T-helper 2 cell (primary cell): Measurements from ENCODE around the gene EBPL.
"Not testable (repeated sequence)": the region's sequence is repeated elsewhere in the genome, so short reads cannot be mapped to it uniquely, and the experiment has no call there.

ENCODE experiments used
- DNase-seq, 5 experiments: peaks; one replicate each; pipeline versions ENCODE4 v3.0.0 to v3.0.0-alpha.2; 2012 to 2022
- total RNA-seq, 2 donors: gene quantifications; one replicate each; lab custom pipeline; 2026; lab: John Stamatoyannopoulos, UW

The EBPL gene
- 5.3 to 7.5 reads per million in 2 donors for total RNA-seq

- peak; percentile 66 to 86 (median 81) for DNase-seq
These were observed at the start of gene EBPL for GRCh38 chr13:49690995-49691784. Gene EBPL (minus strand): TSS chr13:49691486. CDS start chr13:49691424, 62 bp downstream.

DNA sequence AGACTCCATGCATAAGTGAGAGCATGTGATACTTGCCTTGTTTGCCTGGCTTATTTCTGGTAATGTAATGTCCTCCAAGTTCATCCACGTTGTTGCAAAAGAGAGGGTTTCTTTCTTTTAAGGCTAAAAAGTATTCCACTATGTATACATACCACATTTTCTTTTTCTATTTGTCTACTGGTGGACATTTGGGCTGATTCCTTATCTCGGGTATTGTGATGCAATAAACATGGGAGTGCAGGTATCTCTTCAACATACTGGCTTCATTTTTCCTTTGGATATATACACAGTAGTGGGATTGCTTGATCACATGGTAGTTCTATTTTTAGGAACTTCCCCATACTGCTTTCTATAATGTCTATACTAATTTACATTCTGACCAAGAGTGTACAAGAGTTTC is 49.6 kb upstream of the EBPL start:
- no peak for DNase-seq

GRCh38 chr13:49739498-49740187 is 48.4 kb upstream of the EBPL start:
- no peak for DNase-seq

- DNase-seq = no peak
These were observed 42.1 kb upstream of the EBPL start for GRCh38 chr13:49733181-49733951.

DNA sequence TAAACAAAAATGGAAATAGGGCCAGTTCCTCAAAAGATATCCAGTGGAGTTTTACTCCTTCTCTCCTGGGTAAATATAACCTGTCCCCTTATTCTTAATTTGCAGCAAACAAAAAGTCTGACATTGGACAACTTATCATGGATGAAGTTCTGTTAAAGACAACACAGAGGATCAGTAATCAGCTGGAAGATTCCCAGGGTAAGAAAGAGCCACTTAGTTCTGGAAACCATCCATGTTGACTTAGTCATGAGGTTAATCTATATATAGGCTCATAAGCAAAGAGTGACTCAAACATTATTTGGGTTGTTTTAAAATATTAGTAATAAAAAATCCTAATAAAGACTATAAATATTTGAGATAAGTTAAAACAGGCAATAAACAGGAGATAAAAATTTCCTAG is 40.5 kb upstream of the EBPL start:
- no peak for DNase-seq

DNA sequence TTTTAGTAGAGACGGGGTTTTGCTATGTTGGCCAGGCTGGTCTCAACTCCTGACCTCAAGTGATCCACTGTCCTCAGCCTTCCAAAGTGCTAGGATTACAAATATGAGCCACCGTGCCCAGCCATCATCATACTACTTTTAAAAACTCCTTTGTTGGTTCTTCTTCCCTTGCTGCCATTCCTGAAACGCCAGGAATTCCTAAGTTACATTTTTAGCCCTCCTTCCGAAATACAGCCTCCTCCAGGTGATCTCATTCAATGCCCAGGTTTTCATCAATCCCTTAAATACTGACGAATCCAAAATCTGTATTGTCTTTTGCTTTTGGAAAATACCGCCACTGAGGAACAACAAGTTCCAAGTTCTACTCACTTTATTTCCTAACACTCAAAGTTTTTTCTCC is 25.3 kb upstream of the EBPL start:
- no peak for DNase-seq

GRCh38 chr13:49714757-49715156 is 23.5 kb upstream of the EBPL start:
- DNase-seq = no peak

GRCh38 chr13:49711218-49711863 is 20.1 kb upstream of the EBPL start:
- DNase-seq = no peak

- DNase-seq = not testable (repeated sequence)
These were observed 13.0 kb upstream of the EBPL start for GRCh38 chr13:49704264-49704663.

- DNase-seq = no peak
These were observed 10.2 kb upstream of the EBPL start for GRCh38 chr13:49701491-49701890.

GRCh38 chr13:49697468-49697867 is 6.2 kb upstream of the EBPL start:
- DNase-seq = no peak

DNA sequence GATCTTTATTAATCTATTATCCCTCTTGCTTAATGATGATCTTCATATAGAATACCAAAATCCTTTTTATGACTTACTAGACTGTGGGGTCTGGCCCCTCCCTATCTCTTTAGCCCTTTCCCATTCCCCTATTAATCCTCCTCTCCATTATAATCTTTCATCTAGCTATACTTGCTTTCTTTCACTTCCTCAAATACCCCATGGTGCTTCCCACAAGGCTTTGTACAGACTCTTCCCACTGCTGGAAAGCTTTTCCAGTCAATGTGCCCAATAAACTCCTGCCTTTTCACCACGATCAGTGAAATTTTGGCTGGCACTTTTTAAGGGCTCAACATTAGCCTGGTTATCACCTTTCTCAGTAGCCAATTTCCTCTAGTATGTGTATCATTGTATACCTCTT is 3.2 kb upstream of the EBPL start:
- no peak for DNase-seq

DNA sequence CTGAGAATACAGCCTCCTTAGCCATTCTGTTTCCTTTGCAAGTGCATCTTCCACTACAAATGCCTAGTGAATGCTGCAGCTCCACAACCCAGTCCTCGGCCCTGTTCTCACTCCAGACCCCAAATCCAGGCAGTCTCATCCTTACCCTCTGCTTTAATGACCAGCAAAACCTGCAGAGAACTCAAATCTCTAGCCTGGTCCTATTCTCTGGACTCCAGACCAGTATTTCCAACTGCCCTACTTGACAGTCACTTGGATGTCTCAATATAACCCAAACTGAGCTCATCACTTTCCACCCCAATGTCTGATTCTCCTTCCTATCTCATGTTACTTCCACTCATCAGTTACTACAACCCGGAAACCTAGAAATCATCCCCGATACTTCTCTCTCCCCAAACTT is 2.6 kb upstream of the EBPL start:
- DNase-seq = no peak

- no peak for DNase-seq
These were observed 2.0 kb upstream of the EBPL start for GRCh38 chr13:49693191-49693733.

GRCh38 chr13:49690133-49690994 is 922 bp downstream of the EBPL start:
- DNase-seq = peak in 1 of 5 experiments; percentile 15

DNA sequence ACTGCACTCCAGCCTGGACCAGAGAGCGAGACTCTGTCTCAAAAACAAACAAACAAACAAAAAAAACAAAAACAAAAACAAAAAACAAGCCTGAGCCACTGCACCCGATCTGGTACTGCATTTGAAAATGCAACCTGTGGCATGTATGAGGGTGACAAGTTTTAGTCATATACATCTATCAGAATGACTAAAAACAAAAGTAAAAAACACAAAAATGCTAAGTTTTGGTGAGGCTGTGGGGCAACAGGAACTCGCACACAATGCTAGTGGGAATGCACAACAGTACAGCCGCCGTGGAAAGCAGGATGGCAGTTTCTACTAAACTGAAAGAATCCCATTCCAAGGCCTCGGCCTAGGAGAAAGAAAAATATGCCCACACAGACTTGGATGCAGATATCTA is 7.8 kb downstream of the EBPL start:
- DNase-seq = peak in 1 of 5 experiments; percentile 81

- DNase-seq = no peak
These were observed 9.3 kb downstream of the EBPL start for GRCh38 chr13:49681842-49682435.

GRCh38 chr13:49679246-49679645 is 12.0 kb downstream of the EBPL start:
- peak in 1 of 5 experiments; percentile 34 for DNase-seq

GRCh38 chr13:49678191-49678914 is 12.9 kb downstream of the EBPL start:
- no peak for DNase-seq

DNA sequence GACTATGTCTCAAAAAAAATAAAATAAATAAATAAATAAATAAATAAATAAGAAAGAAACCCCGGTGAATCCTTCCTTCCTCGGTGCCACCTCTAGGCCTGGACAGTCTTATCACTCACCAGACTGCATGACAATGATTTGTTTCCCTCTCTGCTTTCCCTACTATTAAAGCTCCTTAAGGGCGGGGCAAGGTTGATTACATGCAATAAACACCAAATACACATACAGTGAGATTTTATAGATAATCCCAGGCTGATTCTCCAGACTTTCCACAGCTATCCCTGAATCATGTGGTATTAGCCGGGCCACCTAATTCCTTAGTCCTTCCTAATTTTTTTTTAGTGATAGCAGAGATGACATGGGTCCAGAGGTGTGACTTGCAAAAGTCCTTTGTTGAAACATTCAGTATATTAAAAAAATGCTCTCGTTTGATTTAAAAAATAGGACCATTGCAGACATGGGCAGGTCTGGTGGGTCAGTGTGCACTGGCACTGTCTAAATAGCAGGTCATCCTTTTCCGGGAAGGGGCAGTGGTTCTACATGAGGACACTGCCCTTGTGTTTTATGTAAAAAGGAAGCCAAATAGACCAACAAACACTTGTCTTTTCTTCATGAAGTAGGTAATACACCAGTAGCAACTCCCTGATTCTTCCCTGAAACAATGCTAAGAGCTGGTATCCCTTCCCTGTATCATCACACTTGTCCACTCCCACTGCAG is 14.5 kb downstream of the EBPL start:
- no peak for DNase-seq
